HG03439 (cell line): ENCODE data around the gene ENAH.
"Not testable (repeated sequence)": the region's sequence is repeated elsewhere in the genome, so short reads cannot be mapped to it uniquely, and the experiment has no call there.

ENCODE experiments used
- ATAC-seq: cut with Tn5 transposase; IDR thresholded peaks from one replicate; pipeline ENCODE4 v1.9.1; 2021; ENCODE audit warnings: mild to moderate bottlenecking, moderate library complexity; ENCODE audit not compliant: unreplicated experiment

ENAH gene

DNA sequence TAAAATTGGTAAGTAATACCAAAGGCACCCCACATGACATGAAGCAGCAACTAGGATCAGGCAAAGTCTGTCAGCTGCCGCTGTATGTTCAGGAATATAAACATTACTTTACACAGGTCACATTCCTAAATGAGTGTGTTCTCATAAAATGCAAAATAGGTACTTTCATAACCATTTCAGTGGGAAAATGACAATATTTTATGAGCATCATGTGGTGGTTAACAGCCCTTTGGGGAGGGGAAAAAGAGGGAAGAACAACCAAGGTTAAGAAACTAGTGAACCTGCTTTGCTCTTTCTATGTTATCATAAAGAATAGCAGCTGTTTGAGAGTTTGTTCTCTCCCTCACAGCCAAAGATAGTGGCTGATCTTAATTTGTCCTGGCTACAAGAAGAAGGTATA is 119.7 kb downstream of the ENAH start:
- ATAC-seq = no peak

DNA sequence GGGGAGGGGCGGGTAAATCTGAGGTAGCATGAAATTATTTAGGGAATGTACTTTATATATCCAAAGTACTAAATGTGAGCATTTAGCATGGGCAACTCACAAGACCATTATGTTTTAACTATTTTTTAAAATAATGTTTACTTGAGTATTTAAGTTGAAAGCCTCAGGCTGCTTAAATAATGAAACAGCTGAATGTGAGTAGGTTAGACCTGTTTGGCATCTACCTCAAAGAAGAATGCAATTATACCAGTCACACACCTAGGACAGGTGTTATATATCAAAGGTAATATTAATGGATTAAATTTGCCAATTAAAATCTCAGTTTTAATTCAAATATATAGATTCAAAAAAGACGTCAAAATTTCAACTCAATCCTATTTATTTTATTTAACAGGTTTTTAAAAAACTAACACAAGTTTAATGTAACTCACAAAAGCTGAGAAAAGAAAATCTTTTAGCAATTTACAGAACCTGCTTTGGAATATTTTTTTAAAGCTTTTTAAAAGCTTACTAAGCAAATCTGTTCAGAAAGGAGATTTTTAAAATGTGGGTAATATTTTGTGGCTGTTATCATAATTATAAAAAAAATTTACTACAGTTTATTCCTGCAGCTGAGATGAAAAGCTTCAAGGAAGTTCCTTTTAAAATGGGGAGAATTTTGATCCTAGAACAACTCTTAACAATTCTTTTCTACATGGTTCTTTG is 120.5 kb downstream of the ENAH start:
- no peak for ATAC-seq

DNA sequence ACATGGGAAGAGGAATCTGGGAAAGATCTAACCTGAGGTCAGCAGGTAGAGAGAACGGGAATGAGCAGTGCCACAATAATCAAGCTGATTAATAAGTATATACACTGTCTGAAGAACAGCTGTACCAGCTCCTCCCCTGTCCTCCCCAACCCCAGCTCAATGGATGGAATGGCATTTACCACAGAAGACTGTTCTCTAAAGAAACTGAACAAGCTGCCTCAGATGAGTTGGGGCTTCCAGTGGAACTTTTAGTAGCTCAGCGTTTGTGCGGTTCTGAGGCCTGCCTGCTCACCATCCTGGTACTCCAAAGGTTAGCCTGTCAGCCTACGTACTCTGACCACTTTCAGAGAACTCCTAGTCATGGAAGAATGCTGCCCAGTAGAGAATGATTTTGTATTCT is 123.2 kb downstream of the ENAH start:
- no peak for ATAC-seq

DNA sequence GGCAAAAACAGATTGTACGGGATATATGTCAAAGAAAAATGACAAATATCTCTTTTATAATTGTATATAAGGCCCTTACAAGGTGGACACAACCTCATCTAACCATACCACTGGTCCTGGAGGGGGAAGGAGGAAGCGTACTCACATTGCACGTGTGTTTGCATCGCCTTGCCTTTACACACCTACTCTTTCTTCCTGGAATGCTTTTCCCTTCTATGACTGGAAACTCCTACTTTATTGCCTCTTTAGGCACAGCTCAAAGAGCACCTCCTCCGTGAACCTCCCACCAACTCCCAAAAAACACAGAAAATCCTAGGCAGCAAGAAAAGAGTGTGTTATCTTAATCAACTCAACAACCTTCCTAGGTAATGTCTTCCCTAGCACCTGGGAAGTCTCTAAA is 125.3 kb downstream of the ENAH start:
- ATAC-seq = no peak

DNA sequence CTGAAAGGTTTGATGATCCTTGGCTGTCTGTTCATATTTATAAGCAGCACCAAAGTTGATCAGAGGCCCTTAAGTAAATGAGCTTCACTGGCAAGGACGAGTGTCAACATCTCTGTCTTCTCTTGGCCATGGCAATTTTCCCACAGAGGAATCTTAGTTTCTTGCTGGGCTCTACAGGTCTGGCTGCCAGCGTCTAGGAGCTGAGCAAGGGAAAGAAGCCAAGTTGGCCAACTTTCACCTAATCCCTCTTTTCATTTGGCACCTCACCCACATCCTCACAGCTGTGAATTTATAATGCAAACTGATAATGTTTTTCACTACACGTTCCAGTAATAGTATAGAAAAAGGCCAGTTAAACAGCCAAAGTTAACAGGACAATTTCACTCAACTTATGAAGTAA is 126.0 kb downstream of the ENAH start:
- ATAC-seq = no peak

DNA sequence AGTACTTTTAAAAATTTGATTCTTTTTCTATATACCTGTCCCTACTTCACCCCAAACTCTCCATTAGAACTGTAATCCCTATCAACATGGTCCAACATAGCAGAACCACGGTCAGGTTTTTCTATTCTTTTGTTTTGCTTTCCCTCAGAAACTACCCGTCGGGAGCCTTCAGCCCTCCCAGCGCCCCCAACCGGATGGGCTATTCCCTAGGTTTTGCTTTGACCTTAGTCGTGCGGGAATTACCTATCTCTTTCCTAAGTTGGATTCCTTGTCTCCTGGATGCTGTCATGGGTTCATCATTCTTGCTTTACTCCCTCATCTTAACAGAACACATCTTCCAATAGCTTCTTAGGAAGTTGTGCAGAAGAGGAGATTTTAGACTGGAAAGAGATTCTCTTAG is 127.5 kb downstream of the ENAH start:
- ATAC-seq = no peak

DNA sequence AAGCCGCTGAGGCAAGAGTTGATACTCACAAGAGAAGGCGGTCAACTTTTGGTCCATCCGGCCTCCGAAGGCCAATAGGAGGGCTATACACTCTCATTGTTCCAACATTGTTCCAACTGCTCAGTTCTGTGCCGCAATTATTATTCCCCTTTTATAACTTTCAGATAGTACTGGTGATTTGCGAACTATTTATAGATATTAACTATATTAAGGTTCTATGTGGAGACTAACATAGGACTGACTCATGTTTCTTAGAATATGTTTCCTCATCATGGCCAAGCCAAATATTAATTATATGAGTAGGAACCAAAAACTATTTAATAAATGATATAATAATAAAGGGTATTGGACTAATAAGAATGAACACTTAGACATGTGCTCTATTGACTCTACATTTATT is 128.4 kb downstream of the ENAH start:
- no peak for ATAC-seq

DNA sequence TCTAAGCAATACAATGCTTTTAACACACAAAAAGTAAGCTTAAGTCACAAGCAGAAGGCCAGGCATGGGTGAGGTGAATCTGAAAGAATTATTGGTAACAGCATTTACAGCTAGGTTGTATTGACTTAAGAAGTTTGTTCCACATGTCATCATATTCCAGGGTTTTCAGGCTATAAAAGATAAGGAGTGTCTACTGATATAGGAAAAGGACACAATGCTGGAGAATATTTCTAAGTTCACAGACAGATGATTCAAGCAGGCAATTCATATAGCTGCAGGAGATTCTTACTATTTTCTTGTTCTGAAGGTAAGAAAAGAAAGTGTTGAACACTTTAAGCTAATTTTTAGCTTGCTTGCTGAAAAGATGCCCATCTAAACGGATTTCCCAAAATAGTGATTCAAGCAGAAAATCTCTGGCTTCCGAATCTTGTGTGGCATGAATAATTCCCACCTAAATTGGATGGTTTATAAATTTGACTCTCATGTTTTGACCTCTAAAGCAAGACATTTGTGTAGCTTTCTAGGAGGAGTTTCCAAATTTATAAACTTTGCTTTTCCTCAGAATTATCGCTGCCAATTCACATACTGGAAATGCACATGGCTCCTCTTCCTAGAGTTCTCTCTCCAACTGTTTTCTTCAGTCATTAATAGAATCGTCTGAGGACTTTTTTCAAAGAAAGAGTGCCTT is 129.5 kb downstream of the ENAH start:
- no peak for ATAC-seq

DNA sequence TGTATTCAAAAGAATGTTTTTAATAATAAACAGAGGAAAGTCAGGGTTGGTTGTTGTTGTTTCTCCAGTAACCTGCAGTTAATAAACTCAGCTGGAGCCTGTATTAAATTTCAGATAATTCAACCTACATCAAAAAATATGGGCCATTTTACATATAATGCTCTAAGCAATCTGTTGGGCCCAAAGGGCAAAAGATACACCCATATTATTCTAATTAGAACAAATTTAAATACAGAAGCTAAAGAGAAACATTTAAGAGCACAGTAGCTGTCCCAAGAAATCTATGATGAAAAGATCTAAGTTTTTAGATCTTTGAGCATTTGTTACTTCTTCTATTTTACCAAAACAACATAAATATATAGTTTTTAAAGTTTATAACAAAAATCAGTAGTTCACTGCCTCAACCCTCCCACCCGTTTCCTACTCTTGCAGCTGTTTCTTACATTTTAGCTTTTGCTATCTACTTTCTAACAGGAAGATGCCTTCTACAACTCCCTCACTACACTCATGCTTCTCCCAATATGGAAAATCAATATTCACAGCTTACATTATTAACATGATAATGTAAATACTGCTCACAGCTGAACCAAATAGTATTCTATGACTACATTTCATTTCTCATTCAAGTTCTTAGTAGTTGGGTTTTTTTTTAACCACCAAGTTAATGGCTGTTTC is 130.2 kb downstream of the ENAH start:
- no peak for ATAC-seq

DNA sequence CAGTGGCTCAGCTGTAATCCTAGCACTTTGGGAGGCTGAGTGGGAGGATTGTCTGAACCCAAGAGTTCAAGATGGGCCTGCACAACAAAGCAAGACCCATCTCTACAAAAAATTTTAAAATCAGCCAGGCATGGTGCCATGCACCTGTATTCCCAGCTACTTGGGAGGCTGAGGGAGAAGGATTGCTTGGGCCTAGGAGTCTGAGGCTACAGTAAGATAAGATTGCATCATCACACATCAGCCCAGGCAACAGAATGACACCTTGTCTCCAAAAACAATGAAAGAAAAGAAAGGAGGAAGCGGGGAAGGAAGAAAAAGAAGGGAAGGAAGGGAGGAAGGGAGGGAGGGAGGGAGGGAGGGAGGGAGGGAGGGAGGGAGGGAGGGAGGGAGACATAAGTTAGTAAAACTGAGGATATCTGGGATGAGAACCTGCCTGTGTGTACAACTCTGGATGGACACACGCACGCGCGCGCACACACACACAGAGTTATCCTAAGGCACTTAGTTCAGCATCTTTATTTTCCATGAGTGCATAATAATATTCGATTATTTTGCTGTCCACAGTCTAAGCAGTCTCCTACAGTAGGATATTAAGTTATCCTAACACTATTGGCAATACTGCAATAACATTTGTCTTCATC is 132.2 kb downstream of the ENAH start:
- ATAC-seq = no peak

DNA sequence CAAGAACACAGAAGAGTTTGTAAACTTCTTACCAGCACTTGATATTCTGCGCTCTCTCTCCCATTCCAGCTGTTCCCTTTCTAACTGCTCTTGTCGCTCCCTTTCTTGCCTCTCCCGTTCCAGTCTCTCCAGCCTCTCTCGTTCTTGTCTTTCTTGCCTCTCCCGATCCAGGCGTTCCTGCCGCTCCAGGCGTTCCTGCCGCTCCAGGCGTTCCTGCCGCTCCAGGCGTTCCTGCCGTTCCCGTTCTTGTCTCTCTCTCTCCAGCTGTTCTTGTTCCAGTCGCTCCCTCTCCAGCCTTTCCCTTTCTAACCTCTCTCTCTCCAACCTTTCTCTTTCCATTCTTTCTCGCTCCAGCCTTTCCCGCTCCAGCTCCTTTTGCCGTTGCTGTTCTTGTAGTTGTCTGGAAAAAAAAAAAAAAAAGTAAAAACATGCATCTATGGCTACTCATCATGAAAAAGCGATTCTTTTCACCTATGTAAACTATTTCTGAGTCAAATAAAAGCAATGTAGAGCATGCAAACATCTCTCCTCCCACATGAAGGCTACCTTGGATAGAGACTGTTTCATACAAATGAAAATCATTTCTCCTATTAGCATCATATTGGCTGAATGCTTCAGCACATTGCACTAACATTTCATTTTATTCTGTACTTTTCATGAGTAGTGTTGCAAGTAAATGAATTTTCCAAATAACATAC is 133.6 kb downstream of the ENAH start:
- ATAC-seq = no peak

DNA sequence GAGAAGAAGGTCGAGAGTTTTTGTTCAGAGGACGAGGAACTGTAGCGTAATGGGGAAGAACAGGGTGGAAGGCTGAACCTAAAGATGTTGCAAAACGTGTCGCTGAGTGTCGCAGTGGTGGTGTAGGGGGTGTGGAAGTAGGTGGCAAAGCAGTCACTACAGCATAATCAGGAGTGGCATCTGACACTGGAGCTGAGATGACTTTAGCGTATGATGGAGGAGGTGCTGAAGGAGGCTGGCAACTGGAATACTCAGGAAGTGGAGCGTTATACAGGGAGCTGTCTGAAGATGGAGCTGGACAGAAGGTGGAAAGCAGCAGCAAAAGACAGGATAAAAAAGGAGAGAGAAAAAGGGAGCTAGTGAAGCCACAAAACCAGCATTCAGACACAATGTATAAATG is 135.2 kb downstream of the ENAH start:
- no peak for ATAC-seq

DNA sequence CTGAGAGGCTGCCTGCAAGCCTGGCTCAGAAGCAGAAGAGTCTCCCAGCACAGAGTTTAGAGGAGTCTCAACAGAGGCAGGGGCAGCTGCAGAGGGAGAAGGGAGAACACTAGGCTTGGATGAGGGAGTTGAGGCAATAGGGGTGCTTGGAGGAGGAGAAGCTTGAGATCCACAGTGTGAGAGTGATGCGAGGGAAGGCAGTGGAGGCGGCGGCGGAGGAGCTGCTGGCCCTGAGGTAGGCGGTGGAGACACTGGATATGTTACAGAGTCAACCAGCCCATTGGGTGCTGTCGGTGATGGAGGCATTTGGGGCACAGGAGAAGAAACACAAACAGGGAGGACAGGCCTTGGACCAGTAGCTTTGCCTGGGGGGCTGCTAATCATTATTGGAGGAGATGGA is 135.7 kb downstream of the ENAH start:
- ATAC-seq = no peak

DNA sequence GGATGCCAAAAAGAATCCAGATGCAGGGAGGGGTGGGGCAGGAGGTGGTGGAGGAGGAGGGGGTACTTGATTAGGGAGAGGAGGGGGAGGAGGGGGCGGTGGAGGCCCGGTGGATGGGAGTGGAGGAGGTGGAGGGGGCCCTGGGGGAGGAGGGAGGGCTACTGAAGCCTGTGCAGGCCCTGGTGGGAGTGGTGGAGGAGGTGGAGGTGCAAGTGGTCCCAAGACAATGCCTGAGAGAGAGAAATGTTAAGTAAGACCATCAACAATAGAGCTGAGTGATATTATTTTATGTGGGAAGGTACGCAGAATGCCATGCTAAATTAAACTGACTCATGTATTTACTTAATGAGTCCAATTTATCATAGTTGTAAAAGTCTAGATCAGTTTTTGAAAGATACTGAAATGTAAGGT is 138.2 kb downstream of the ENAH start:
- ATAC-seq = no peak

DNA sequence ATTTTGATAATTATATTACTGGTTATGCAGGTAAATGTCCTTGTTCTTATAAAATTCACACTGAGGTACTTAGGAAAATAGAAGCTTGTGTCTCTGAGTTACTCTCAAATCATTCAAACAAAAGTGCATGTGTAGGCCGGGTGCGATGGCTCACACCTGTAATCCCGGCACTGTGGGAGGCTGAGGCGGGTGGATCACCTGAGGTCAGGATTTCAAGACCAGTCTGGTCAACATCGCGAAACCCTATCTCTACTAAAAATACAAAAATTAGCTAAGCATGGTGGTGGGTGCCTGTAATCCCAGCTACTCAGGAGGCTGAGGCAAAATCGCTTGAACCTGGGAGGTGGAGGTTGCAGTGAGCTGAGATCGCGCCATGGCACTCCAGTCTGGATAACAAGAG is 139.3 kb downstream of the ENAH start:
- not testable (repeated sequence) for ATAC-seq

DNA sequence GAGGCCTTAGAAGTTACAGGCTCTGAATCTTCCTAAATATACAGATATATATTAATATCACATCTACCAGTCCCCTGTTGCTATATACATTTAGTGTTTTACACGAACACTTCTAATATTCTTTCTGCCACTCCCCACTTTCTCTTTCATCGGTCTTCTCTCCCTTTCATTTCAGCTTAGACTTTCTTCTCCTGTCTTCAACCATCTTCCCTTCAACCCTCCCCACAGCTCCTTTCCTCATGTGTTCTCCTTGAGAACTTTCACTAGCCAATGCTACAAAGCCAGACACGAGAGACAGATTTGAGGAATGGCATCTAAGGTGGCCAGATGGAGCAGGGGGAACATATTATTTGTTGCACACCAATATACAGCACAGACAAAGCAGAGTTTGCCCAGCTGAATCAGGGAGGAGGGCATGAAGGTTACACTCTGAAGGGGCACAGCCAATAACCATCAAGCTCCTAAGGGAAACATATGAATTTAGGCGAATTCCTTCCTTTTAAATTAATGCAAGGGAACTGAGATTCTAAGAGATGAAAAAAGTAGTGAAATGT is 141.0 kb downstream of the ENAH start:
- no peak for ATAC-seq

DNA sequence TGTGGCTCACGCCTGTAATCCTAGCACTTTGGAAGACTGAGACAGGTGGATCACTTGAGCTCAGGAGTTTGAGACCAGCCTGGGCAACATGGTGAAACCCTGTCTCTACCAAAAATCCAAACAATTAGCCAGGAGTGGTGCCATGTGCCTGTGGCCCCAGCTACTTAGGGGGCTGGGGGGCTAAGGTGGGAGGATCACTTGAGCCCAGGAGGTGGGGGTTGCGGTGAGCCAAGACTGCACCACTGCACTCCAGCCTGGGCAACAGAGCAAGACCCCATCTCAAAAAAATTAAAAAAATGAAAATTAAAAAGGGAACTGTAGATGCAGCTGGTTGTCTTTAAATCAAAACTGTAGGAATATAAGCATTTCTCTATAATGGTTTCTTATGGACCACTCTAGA is 142.2 kb downstream of the ENAH start:
- ATAC-seq = not testable (repeated sequence)

DNA sequence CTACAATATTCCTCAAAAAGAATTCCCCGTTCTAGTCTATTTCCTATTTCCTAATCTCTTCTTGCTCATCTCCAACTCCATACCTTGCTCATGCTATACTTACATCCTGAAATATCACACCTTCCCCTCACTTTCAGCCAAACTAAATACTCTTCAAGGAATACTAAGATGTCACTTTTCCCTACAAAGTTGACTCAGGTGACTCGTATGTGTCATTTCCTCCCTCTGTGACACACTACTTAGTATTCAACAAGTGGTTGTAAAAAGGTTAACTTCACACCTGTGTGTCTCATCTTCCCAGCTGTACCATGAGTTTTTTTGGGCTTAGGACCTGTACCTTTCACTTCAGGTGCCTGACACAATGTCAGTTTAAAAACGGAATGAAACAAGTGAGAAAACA is 143.2 kb downstream of the ENAH start:
- ATAC-seq = no peak

DNA sequence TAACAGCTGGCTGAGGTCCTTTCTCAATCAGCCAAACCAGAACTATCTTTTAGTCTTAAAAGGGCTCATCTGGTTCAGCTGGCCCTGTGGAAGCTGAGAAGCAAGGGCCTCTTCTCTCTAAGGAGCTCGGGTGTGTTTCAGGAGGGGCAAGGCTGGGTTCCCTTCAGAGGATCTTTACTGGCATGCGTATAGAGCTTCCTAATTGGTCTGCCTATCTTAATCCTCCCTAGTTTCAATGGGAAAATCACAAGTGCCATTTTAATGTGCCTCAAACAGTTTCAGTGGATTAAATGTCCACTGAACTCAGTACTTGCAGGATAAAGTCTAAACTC is 143.6 kb downstream of the ENAH start:
- ATAC-seq = no peak

DNA sequence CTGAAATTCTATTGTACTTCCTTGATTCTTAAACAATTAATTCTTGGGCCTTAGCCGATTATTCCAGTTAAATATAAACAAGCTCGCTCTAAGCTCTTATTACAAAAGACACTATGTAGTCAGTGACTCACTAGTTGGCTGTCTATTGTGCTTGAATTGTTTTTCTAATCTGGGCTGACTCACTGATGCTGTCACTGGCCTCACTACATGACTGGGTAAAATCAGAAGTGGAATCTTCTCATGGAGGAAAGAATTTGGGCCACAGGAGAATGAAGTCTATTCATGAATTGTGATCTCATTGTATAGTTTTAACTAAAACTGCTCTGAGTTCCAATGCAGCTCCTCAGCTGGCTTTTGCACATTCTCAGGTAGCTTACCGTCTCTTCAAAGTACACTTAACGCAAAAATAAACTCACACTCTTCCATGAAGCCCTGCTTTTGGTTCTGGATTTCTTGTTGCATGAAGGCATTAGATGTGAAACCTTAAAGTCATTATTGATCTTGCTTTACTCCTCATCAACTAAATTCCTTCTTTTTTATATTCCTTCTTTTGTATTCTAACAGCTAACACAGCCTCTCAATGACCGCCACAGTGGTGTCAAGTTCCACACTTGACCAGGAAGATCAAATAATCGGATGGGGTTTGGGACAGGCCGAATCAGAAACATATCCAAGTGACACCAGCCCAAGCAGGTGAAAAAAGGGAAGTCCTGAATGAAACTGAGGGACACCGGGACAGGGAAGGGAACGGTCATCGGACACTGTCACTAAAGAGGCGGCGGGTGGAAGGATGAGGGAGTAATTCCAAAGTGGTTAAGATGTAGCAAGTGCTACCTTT is 144.2 kb downstream of the ENAH start:
- ATAC-seq = no peak
